H9 (cell line): ENCODE data around the gene KRT71. TPM values are rescaled to one million over a fixed set of nuclear protein-coding genes. Genes with fewer than 3 reads are reported as not detected.

ENCODE experiments used
- DNase-seq: peaks from one replicate; pipeline ENCODE4 v3.0.0-alpha.2; 2017
- H2AFZ ChIP-seq: one replicate; pipeline ENCODE4 v1.6.1; 2013; ENCODE audit warnings: mild to moderate bottlenecking, low read length, control low read depth, moderate library complexity
- H2AK5ac ChIP-seq: 2 replicates; pipeline ENCODE4 v1.6.1; 2013; ENCODE audit warnings: low read length, control low read depth, mixed read lengths; ENCODE audit not compliant: insufficient read length
- H2BK120ac ChIP-seq: one replicate; pipeline ENCODE4 v1.6.1; 2013; ENCODE audit warnings: low read depth, mild to moderate bottlenecking, low read length, control low read depth, inconsistent platforms; ENCODE audit not compliant: poor library complexity, severe bottlenecking
- H2BK12ac ChIP-seq: 2 replicates; pipeline ENCODE4 v1.6.1; 2013; ENCODE audit warnings: low read length, control low read depth, mixed read lengths, low read depth; ENCODE audit not compliant: insufficient read length
- H2BK15ac ChIP-seq: 2 replicates; pipeline ENCODE4 v1.6.1; 2013; ENCODE audit warnings: low read depth, low read length, control low read depth
- H2BK20ac ChIP-seq: one replicate; pipeline ENCODE4 v1.6.1; 2013; ENCODE audit warnings: low read depth, mild to moderate bottlenecking, low read length, control low read depth, inconsistent platforms; ENCODE audit not compliant: poor library complexity, severe bottlenecking
- H2BK5ac ChIP-seq: 2 replicates; pipeline ENCODE4 v1.6.1; 2013; ENCODE audit warnings: low read length, control low read depth, mixed read lengths; ENCODE audit not compliant: insufficient read length
- H3K14ac ChIP-seq: 2 replicates; pipeline ENCODE4 v1.6.1; 2013; ENCODE audit warnings: low read length, control low read depth; ENCODE audit not compliant: insufficient read depth
- H3K18ac ChIP-seq: 2 replicates; pipeline ENCODE4 v1.6.1; 2013; ENCODE audit warnings: low read depth, mild to moderate bottlenecking, mixed read lengths, low read length, control low read depth; ENCODE audit not compliant: insufficient read length
- H3K23ac ChIP-seq: 2 replicates; pipeline ENCODE4 v1.6.1; 2013; ENCODE audit warnings: low read length, control low read depth, mixed read lengths, low read depth; ENCODE audit not compliant: insufficient read length
- H3K23me2 ChIP-seq: 2 replicates; pipeline ENCODE4 v1.6.1; 2013; ENCODE audit warnings: low read depth, mild to moderate bottlenecking, mixed read lengths, low read length, control low read depth; ENCODE audit not compliant: insufficient read length, poor library complexity, severe bottlenecking
- H3K27ac ChIP-seq: 2 replicates; pipeline ENCODE4 v1.5.1; 2013; ENCODE audit warnings: low read length, control low read depth, mixed read lengths, low read depth; ENCODE audit not compliant: insufficient read length
- H3K27me3 ChIP-seq: 2 replicates; pipeline ENCODE4 v1.6.1; 2013; ENCODE audit warnings: low read length, control low read depth, inconsistent platforms; ENCODE audit not compliant: insufficient read depth
- H3K4ac ChIP-seq: 2 replicates; pipeline ENCODE4 v1.6.1; 2013; ENCODE audit warnings: low read depth, mild to moderate bottlenecking, control low read depth, inconsistent platforms, low read length, moderate library complexity
- H3K4me1 ChIP-seq: 2 replicates; pipeline ENCODE4 v1.6.1; 2013; ENCODE audit warnings: low read length, control low read depth, inconsistent platforms; ENCODE audit not compliant: insufficient read depth
- H3K4me2 ChIP-seq: 2 replicates; pipeline ENCODE4 v1.6.1; 2013; ENCODE audit warnings: low read length, control low read depth, mixed read lengths; ENCODE audit not compliant: insufficient read length, insufficient read depth
- H3K56ac ChIP-seq: 2 replicates; pipeline ENCODE4 v1.6.1; 2013; ENCODE audit warnings: low read depth, mild to moderate bottlenecking, mixed read lengths, low read length, control low read depth; ENCODE audit not compliant: insufficient read length
- H3K79me1 ChIP-seq: 2 replicates; pipeline ENCODE4 v1.6.1; 2013; ENCODE audit warnings: low read depth, mild to moderate bottlenecking, moderate library complexity, low read length, control low read depth, inconsistent platforms; ENCODE audit not compliant: insufficient read depth, poor library complexity, severe bottlenecking
- H3K79me2 ChIP-seq: 2 replicates; pipeline ENCODE4 v1.6.1; 2013; ENCODE audit warnings: low read length, control low read depth, inconsistent platforms; ENCODE audit not compliant: insufficient read depth
- H3K9ac ChIP-seq: 2 replicates; pipeline ENCODE4 v1.6.1; 2013; ENCODE audit warnings: low read length, control low read depth, mixed read lengths; ENCODE audit not compliant: insufficient read length; ENCODE audit errors: extremely low read depth
- H3K9me3 ChIP-seq: one replicate; pipeline ENCODE4 v1.6.1; 2013; ENCODE audit warnings: low read depth, low read length, inconsistent platforms; ENCODE audit not compliant: control insufficient read depth
- H3T11ph ChIP-seq: one replicate; pipeline ENCODE4 v1.6.1; 2013; ENCODE audit warnings: mild to moderate bottlenecking, low read length, control low read depth, inconsistent platforms
- H4K20me1 ChIP-seq: one replicate; pipeline ENCODE4 v1.6.1; 2013; ENCODE audit not compliant: control insufficient read depth, insufficient read length, insufficient read depth
- H4K5ac ChIP-seq: 2 replicates; pipeline ENCODE4 v1.6.1; 2013; ENCODE audit warnings: low read depth, mild to moderate bottlenecking, mixed read lengths, low read length, control low read depth; ENCODE audit not compliant: insufficient read length
- H4K8ac ChIP-seq: replicated peaks from 2 replicates; pipeline ENCODE4 v1.6.1; 2013; ENCODE audit warnings: low read length, control low read depth, mixed read lengths, low read depth; ENCODE audit not compliant: insufficient read length
- H4K91ac ChIP-seq: 2 replicates; pipeline ENCODE4 v1.6.1; 2013; ENCODE audit warnings: low read depth, mild to moderate bottlenecking, moderate library complexity, mixed read lengths, low read length, control low read depth; ENCODE audit not compliant: insufficient read length
- H3K27ac Mint-ChIP-seq, 3 experiments: 2 replicates in 2 of 3; 3 replicates in 1 of 3; pipeline ENCODE4 v1.8.0; 2020 to 2021; ENCODE audit warnings: mixed read lengths in 3 of 3, mild to moderate bottlenecking in 1 of 3, moderate library complexity in 1 of 3
- H3K27me3 Mint-ChIP-seq: 2 replicates; pipeline ENCODE4 v1.8.0; 2021; ENCODE audit warnings: low read depth, mild to moderate bottlenecking, moderate library complexity, mixed read lengths
- H3K36me3 Mint-ChIP-seq, 3 experiments: 2 replicates in 2 of 3; 3 replicates in 1 of 3; pipeline ENCODE4 v1.8.0; 2020 to 2021; ENCODE audit warnings: low read depth in 3 of 3, mixed read lengths in 3 of 3; ENCODE audit not compliant: insufficient read depth in 1 of 3
- H3K4me1 Mint-ChIP-seq, 2 experiments: 2 replicates each; pipeline ENCODE4 v1.8.0; 2020; ENCODE audit warnings: mixed read lengths in 2 of 2
- H3K4me3 Mint-ChIP-seq, 2 experiments: 2 replicates in 1 of 2; 3 replicates in 1 of 2; pipeline ENCODE4 v1.8.0; 2020 to 2021; ENCODE audit warnings: mild to moderate bottlenecking in 2 of 2, mixed read lengths in 2 of 2, moderate library complexity in 1 of 2
- H3K9me3 Mint-ChIP-seq, 2 experiments: 2 replicates in 1 of 2; 3 replicates in 1 of 2; pipeline ENCODE4 v1.8.0; 2020; ENCODE audit warnings: mild to moderate bottlenecking in 2 of 2, mixed read lengths in 2 of 2, moderate library complexity in 1 of 2
- CTCF ChIP-seq: fragments of 200-600 bp; sonication (generic); conservative IDR thresholded peaks from 3 replicates; pipeline ENCODE4 v1.8.0; 2021; ENCODE audit warnings: antibody characterized with exemption, mild to moderate bottlenecking
- WGBS: extraction: QIAGEN DNeasy Blood & Tissue Kit; methylation state at CpG from one replicate; pipeline ENCODE4 v1.1.7; 2013; ENCODE audit warnings: missing lambda C conversion rate, low lambda C conversion rate, mixed read lengths; ENCODE audit not compliant: insufficient read length; ENCODE audit errors: extremely low coverage; 5-methylcytosine and 5-hydroxymethylcytosine counted together
- total RNA-seq: library from RNA; stranded (reverse); gene quantifications from 2 replicates; pipeline ENCODE4 v1.2.1, GENCODE V29; 2021

The KRT71 gene
- total RNA-seq, 1 experiment from 2014 or later = not detected

GRCh38 chr12:52518574-52519386, 34.2 kb downstream of the KRT71 start:
- Histone ChIP-seq H2AFZ (no peak overlapping the region), H3K14ac (no peak overlapping the region), H3K4ac (no peak overlapping the region), H4K91ac (no peak overlapping the region), H2BK15ac (no peak overlapping the region), H2BK20ac (no peak overlapping the region), H3K4me2 (no peak overlapping the region), H4K8ac (no peak overlapping the region), H2BK12ac (no peak overlapping the region), H2AK5ac (no peak overlapping the region), H3K9me3 (no peaks in the 10 kb centered on the region), H4K5ac (no peak overlapping the region), H3K56ac (no peak overlapping the region), H3K79me1 (no peaks in the 10 kb centered on the region), H3K4me1 (no peaks in the 10 kb centered on the region), H3K79me2 (no peaks in the 10 kb centered on the region), H3T11ph (no peak overlapping the region), H3K23ac (no peak overlapping the region), H3K27ac (no peak overlapping the region), H3K27me3 (no peaks in the 10 kb centered on the region), H2BK120ac (no peak overlapping the region), H3K9ac (no peak overlapping the region), H4K20me1 (no peaks in the 10 kb centered on the region), H3K18ac (no peak overlapping the region), H3K23me2 (no peaks in the 10 kb centered on the region), H2BK5ac (no peak overlapping the region)
- no peak for TF ChIP-seq CTCF
- DNase-seq = no peak
- no peak overlapping the region; a peak in 2 of 7 replicates for H3K27ac Mint-ChIP-seq
- no peak overlapping the region; a peak in 1 of 5 replicates for H3K4me3 Mint-ChIP-seq
- H3K36me3 Mint-ChIP-seq = no peaks in the 10 kb centered on the region
- peaks cover 6% of the 10 kb centered on the region for H3K27me3 Mint-ChIP-seq
- WGBS = no CpG with 5 or more reads among the region's 8 CpGs
- H3K4me1 Mint-ChIP-seq = peaks cover 15 to 20% of the 10 kb centered on the region in 2 experiments
- H3K9me3 Mint-ChIP-seq = no peaks in the 10 kb centered on the region; a peak in 1 of 5 replicates
